NCI-H446 (cell line): ENCODE data around the gene ZNF267.
"Not testable (repeated sequence)": the region's sequence is repeated elsewhere in the genome, so short reads cannot be mapped to it uniquely, and the experiment has no call there.

ENCODE experiments used
- DNase-seq, 2 experiments: peaks; one replicate each; lab custom pipeline; 2025; lab: John Stamatoyannopoulos, UW

ZNF267 gene

GRCh38 chr16:31877876-31878642, 4.5 kb downstream of the ZNF267 start:
- no peak for DNase-seq

GRCh38 chr16:31879937-31880321, 6.3 kb downstream of the ZNF267 start:
- DNase-seq: no peak

GRCh38 chr16:31880322-31880979, 6.8 kb downstream of the ZNF267 start:
- no peak for DNase-seq

- no peak for DNase-seq
Measured at GRCh38 chr16:31886227-31886626, 12.6 kb downstream of the ZNF267 start.

DNA sequence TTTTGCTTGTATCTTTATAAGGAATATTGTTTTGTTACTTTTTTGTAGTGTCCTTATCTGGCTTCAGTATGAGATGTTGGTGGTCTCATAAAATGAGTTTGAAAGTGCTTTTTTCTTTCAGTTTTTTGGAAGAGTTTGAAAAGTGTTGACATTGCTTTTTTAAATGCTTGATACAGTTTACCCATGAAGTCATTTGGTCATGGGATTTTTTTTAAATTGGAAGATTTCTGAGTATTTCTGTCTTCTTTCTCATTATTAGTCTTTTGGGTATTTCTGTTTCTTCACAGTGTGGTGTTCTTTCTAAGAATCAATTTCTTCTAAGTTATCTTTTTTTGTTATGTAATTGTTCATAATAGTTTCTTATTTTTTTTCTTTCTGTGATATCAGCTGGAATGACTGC, 15.1 kb downstream of the ZNF267 start:
- DNase-seq: no peak

DNA sequence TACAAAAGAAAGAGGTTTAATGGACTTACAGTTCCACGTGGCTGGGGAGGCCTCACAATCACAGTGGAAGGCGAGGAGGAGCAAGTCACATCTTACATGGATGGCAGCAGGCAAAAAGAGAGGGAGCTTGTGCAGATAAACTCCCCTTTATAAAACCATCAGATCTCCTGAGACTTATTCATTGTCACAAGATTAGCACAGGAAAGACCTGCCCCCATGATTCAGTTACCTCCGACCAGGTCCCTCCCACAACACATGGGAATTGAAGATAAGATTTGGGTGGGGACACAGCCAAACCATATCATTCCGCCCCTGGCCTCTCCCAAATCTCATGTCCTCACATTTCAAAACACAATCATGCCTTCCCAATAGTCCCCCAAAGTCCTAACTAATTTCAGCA, 18.5 kb downstream of the ZNF267 start:
- DNase-seq: not testable (repeated sequence)

GRCh38 chr16:31893824-31894223, 20.2 kb downstream of the ZNF267 start:
- no peak for DNase-seq

- no peak for DNase-seq
Measured at GRCh38 chr16:31897283-31897682, 23.7 kb downstream of the ZNF267 start.

- DNase-seq: no peak
Measured at GRCh38 chr16:31899505-31899904, 25.9 kb downstream of the ZNF267 start.

DNA sequence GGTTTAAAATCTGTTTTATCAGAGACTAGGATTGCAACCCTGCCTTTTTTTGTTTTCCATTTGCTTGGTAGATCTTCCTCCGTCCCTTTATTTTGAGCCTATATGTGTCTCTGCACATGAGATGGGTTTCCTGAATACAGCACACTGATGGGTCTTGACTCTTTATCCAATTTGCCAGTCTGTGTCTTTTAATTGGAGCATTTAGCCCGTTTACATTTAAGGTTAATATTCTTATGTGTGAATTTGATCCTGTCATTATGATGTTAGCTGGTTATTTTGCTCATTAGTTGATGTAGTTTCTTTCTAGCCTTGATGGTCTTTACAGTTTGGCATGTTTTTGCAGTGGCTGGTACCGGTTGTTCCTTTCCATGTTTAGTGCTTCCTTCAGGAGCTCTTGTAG, 31.0 kb downstream of the ZNF267 start:
- DNase-seq: not testable (repeated sequence)

DNA sequence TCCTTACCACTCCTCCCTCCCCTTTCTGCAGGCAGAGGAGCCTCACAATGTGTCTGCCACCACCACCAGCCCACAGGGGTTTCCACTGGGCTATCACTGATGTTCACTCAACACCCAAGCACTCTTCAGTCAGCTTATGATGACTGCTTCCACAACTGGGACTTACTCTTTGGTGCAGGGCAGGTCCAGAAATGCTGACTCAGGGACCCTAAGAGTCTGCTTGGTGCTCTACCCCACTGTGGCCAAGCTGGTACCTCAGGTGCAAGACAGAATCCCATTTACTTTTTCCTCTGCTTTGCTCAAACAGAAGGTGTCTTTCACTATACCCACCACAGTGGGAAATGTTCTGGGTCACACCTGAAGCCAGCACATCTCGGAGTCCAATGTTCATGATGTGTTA, 40.1 kb downstream of the ZNF267 start:
- no peak for DNase-seq

DNA sequence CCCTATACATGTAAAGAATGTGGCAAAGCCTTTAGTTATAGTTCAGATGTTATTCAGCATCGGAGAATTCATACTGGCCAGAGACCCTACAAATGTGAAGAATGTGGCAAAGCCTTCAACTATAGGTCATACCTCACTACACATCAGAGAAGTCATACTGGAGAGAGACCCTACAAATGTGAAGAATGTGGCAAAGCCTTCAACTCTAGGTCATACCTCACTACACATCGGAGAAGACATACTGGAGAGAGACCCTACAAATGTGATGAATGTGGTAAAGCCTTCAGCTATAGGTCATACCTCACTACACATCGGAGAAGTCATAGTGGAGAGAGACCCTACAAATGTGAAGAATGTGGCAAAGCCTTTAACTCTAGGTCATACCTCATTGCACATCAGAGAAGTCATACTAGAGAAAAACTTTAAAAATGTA, 42.5 kb downstream of the ZNF267 start:
- no peak for DNase-seq

GRCh38 chr16:31920373-31920772, 46.8 kb downstream of the ZNF267 start:
- no peak for DNase-seq

- DNase-seq: not testable (repeated sequence)
Measured at GRCh38 chr16:31951806-31952205, 78.2 kb downstream of the ZNF267 start.

- DNase-seq: not testable (repeated sequence)
Measured at GRCh38 chr16:31952206-31952605, 78.6 kb downstream of the ZNF267 start.

DNA sequence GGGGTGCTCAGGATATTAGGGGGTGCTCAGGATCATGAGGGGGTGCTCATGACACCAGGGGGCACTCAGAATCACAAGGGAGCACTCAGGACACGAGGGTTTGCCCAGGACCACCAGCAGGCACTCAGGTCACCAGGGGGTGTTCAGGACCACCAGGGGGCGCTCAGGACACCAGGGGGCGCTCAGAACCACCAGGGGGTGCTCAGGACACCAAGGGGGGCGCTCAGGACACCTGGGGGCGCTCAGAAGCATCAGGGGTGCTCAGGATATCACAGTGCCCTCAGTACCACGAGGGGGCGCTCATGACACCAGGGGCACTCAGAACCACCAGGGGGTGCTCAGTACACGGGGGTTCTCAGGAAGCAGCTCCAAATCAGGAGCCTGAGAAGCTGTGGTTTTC, 82.6 kb downstream of the ZNF267 start:
- DNase-seq: not testable (repeated sequence)

- DNase-seq: not testable (repeated sequence)
Measured at GRCh38 chr16:31960186-31960910, 86.7 kb downstream of the ZNF267 start.
